WERI-Rb-1 (cell line): ENCODE data around the gene DAP.
"Not testable (repeated sequence)": the region's sequence is repeated elsewhere in the genome, so short reads cannot be mapped to it uniquely, and the experiment has no call there.

Experiments
- DNase-seq: peaks from one replicate; pipeline ENCODE4 v3.0.0-alpha.2; 2020
- H3K27ac ChIP-seq: fragments of 250-450 bp; sonication (Bioruptor Pico); 2 replicates; pipeline ENCODE4 v1.5.1; 2020; ENCODE audit warnings: mild to moderate bottlenecking, moderate library complexity
- H3K27me3 ChIP-seq: fragments of 250-450 bp; sonication (Bioruptor Pico); 2 replicates; pipeline ENCODE4 v1.5.1; 2021; ENCODE audit warnings: mild to moderate bottlenecking, low read depth, moderate library complexity; ENCODE audit not compliant: insufficient read depth, severe bottlenecking
- H3K36me3 ChIP-seq: fragments of 250-450 bp; sonication (Bioruptor Pico); 2 replicates; pipeline ENCODE4 v1.5.1; 2020; ENCODE audit warnings: mild to moderate bottlenecking, moderate library complexity
- H3K4me3 ChIP-seq: 2 replicates; pipeline ENCODE4 v1.5.1; 2011; ENCODE audit warnings: low read depth, mild to moderate bottlenecking, control low read depth, low read length
- H3K9me3 ChIP-seq: fragments of 250-450 bp; sonication (Bioruptor Pico); 2 replicates; pipeline ENCODE4 v1.5.1; 2021; ENCODE audit warnings: mild to moderate bottlenecking, moderate library complexity; ENCODE audit not compliant: severe bottlenecking
- TF ChIP-seq, protein P1 (sequence below): IDR thresholded peaks from 2 replicates; pipeline ENCODE4 v1.5.1; 2011; ENCODE audit warnings: low read depth, mild to moderate bottlenecking, control low read depth, inconsistent platforms, low read length

Gene DAP

DNA sequence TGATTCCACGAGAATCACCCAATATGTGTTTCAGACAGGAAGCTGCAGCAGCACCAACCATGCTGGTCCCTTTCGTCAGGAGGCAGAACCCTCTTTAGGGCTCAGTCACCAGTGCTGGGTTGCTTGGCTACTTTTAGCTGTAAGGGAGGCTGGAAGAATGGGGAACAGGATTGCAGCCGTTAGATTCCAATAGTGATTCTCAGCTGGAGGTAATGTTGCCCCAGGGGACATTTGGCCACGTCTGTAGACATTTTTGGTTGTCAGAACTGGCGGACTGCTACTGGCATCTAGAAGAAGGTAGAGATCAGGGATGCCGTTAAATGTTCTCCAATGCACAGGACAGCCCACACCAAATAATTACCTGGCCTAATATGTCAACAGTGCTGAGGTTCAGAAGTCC, 115.4 kb downstream of the DAP start:
- peaks cover 76% of the 10 kb centered on the region for H3K36me3 ChIP-seq
- no peak overlapping the region for H3K4me3 ChIP-seq
- TF ChIP-seq, protein P1, sequence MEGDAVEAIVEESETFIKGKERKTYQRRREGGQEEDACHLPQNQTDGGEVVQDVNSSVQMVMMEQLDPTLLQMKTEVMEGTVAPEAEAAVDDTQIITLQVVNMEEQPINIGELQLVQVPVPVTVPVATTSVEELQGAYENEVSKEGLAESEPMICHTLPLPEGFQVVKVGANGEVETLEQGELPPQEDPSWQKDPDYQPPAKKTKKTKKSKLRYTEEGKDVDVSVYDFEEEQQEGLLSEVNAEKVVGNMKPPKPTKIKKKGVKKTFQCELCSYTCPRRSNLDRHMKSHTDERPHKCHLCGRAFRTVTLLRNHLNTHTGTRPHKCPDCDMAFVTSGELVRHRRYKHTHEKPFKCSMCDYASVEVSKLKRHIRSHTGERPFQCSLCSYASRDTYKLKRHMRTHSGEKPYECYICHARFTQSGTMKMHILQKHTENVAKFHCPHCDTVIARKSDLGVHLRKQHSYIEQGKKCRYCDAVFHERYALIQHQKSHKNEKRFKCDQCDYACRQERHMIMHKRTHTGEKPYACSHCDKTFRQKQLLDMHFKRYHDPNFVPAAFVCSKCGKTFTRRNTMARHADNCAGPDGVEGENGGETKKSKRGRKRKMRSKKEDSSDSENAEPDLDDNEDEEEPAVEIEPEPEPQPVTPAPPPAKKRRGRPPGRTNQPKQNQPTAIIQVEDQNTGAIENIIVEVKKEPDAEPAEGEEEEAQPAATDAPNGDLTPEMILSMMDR = no peak
- DNase-seq = no peak
- H3K9me3 ChIP-seq = no peaks in the 10 kb centered on the region
- H3K27me3 ChIP-seq = no peaks in the 10 kb centered on the region
- H3K27ac ChIP-seq = no peak overlapping the region

DNA sequence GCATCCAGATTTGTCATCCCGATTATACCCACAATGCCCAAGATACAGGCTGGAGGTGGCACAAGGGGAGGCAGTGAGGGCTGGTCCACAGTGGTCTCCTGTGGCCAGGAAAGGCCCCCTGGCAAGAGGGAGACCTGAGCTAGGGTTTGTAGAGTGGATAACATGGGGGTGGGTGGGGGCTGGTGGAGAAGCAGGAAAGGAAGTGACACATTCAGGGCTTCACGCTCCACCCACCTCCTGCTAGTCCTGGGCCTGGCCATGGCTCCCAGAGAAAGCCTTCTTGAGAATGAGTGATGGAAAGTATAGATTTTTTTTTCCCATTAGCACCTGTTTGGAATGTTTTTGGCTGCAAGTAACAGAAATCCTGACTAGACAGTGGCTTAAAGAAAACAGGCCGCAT, 115.9 kb downstream of the DAP start:
- H3K36me3 ChIP-seq = peaks cover 76% of the 10 kb centered on the region
- no peak overlapping the region for H3K4me3 ChIP-seq
- H3K27me3 ChIP-seq = no peaks in the 10 kb centered on the region
- TF ChIP-seq, protein P1 = no peak
- no peak for DNase-seq
- no peak overlapping the region for H3K27ac ChIP-seq
- no peaks in the 10 kb centered on the region for H3K9me3 ChIP-seq

DNA sequence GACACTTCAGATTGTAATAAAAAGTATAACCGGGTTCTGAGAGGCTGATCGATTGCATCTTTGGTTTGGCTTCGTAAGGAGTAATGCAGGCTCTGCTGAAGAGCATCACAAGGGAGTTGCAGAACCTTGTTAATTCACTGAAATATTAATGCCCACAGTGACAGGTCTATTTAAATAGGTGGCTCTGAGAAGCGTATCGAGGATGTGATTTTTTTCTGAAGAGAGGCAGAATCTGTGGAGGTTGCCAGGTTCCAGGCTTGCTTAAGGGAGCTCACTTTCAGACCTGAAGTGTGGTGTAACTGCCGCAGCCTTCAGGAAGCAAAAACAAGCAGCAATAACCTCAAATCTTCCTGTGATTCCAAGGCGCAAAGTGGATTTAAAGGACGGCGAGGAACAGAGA, 116.8 kb downstream of the DAP start:
- no peak for DNase-seq
- no peak overlapping the region for H3K4me3 ChIP-seq
- no peak overlapping the region for H3K27ac ChIP-seq
- peaks cover 67% of the 10 kb centered on the region for H3K36me3 ChIP-seq
- H3K9me3 ChIP-seq = no peaks in the 10 kb centered on the region
- TF ChIP-seq, protein P1 = no peak
- H3K27me3 ChIP-seq = no peaks in the 10 kb centered on the region

DNA sequence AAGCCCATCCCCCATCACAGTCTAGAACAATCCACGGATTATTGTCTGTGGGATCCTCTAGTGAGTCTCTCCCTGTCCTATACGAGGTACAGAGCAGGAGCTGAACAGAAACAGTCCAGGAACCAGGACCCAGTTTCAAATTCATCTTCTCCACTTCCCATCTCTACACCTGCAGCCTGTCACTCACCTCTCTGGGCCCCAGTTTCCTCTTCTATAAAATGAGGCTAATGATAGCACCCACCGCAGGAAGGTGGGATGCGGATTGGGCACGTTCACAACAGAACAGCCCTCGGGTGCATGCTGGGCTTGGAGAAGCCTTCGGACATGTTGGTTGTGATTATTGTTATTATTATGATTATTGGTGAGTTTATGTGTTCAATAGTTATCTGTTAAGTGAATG, 118.7 kb downstream of the DAP start:
- H3K36me3 ChIP-seq = peaks cover 69% of the 10 kb centered on the region
- no peaks in the 10 kb centered on the region for H3K9me3 ChIP-seq

DNA sequence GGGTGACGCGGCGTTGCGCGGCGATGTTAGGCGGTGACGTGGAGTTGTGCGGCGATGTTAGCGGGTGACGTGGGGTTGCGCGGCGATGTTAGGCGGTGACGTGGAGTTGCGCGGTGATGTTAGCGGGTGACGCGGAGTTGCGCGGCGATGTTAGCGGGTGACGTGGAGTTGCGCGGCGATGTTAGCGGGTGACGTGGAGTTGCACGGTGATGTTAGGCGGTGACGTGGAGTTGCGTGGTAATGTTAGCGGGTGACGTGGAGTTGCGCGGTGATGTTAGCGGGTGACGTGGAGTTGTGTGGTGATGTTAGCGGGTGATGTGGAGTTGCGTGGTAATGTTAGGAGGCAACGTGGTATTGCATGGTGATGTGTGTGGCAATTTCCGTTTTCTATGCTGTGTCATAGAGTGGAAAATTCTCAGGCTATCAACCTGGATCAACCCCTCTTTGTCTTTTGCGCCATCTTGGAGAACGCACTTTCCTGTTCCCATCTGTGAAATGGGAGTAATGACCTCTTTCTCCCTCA, 121.1 kb downstream of the DAP start:
- H3K9me3 ChIP-seq = no peaks in the 10 kb centered on the region
- no peak overlapping the region for H3K27ac ChIP-seq
- no peak overlapping the region for H3K4me3 ChIP-seq
- DNase-seq = no peak
- TF ChIP-seq, protein P1 = no peak
- no peaks in the 10 kb centered on the region for H3K27me3 ChIP-seq
- H3K36me3 ChIP-seq = peaks cover 63% of the 10 kb centered on the region

More for the DNA sequence above, 118.7 kb downstream of the DAP start:
- TF ChIP-seq, protein P1 = no peak
- Histone ChIP-seq H3K4me3 (no peak overlapping the region), H3K27me3 (no peaks in the 10 kb centered on the region), H3K27ac (no peak overlapping the region)
- no peak for DNase-seq

DNA sequence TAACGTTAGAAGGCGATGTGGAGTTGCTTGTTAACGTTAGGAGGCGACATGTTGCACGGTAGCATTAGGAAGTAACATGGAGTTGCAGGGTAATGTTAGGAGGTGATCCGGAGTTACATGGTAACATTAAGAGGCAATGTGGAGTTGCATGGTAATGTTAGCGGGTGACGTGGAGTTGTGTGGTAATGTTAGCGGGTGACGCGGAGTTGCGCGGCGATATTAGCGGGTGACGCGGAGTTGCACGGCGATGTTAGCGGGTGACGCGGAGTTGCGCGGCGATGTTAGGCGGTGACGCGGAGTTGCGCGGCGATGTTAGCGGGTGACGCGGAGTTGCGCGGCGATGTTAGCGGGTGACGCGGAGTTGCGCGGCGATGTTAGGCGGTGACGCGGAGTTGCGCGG, 122.3 kb downstream of the DAP start:
- not testable (repeated sequence) for H3K4me3 ChIP-seq, DNase-seq, H3K27ac ChIP-seq, H3K27me3 ChIP-seq, H3K9me3 ChIP-seq
- H3K36me3 ChIP-seq = peaks cover 59% of the 10 kb centered on the region
